ENCODE measurements around the gene LAG3.

Gene LAG3

DNA sequence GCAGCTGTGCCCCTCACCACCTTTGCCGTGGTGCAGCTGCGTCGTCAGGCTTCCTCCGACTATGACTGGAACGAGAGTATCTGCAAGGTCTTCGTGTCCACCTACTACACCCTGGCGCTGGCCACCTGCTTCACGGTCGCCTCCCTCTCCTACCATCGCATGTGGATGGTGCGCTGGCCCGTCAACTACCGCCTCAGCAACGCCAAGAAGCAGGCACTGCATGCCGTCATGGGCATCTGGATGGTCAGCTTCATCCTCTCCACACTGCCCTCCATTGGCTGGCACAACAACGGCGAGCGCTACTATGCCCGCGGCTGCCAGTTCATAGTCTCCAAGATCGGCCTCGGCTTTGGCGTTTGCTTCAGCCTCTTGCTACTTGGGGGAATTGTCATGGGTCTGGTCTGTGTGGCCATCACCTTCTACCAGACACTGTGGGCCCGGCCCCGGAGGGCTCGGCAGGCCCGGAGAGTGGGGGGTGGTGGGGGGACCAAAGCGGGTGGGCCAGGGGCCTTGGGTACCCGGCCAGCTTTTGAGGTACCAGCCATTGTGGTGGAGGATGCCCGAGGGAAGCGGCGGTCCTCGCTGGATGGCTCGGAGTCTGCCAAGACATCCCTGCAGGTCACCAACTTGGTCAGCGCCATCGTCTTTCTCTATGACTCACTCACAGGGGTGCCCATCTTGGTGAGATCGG, 51.9 kb downstream of the LAG3 start:
- no peak for DNase-seq

- DNase-seq, result no peak
Measured at GRCh38 chr12:6824901-6825381, 52.6 kb downstream of the LAG3 start.

GRCh38 chr12:6825398-6826124, 53.2 kb downstream of the LAG3 start:
- peak; percentile 80 for DNase-seq

DNA sequence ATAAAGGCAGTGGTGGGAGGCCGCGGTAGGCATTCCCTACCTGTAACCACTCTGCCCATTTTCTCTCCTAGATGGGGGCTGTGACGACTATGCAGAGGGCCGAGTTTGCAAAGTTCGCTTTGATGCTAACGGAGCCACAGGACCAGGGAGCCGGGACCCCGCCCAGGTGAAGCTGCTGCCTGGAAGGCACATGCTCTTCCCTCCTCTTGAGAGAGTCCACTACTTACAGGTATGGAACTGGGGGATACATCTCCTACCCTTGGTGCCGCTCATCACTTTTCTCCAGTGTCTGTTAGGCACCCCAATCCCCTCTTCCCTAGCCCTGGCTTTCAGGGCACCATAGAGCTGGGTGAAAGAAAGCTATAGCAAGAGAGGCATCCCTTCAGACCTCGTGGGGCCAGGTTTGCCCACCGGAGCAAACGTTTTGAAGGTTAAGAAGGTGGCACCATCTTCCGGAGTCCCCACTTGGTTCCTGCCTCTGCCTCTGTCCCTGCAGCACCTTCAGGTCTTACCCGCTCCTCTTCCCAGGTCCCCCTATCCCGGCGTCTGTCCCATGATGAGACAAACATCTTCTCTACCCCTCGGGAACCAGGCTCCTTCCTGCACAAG, 53.9 kb downstream of the LAG3 start:
- no peak for DNase-seq

DNA sequence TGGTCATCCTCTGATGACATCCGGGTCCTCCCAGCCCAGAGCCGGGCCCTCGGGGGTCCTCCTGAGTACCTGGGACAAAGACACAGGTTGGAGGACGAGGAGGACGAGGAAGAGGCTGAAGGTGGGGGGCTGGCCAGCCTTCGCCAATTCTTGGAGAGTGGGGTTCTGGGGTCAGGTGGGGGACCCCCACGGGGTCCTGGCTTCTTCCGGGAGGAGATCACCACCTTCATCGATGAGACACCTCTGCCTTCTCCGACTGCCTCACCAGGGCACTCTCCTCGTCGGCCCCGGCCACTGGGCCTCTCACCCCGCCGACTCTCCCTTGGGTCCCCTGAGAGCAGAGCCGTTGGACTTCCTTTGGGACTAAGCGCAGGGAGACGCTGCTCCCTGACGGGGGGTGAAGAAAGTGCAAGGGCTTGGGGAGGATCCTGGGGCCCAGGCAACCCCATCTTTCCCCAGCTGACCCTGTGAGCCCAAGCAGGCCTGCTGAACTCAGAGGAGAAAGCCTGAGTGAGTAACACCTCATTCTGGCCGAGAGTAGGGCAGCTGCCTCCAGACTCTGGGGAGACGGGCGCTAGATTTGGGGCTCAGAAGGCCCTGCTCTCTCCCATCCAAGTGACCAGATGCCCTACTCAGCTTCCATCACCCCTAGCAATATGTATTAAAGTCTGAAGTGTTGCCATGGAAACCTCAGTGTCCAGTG, 54.6 kb downstream of the LAG3 start:
- no peak for DNase-seq

DNA sequence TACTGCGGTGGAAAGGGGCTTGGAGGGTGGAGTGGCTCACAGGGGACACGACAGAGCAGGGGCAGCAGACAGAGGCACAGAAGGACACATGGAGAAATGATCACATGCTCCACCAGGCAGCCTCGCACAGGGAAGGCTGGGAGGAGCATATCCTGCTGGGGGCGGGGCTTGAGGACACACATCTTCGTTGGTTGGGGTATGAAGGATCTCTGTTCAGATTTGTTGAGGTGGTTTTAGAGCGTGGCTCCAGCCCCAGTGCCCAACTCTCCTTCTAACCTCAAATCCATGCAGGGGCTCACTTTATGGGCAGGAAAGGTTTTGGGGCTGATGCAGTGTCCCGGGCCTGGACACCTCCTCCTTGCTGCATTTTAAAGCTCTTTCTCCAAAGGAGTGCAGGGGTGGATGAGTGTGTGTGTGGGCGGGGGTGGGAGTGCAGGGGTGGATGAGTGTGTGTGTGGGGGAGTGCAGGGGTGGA, 55.2 kb downstream of the LAG3 start:
- DNase-seq, result peak; percentile 39
